Transverse colon (tissue), 3 donors: Measurements from ENCODE around the gene RNF11.

ENCODE experiments used
- POLR2A ChIP-seq: fragments of 450-650 bp; IDR thresholded peaks from one replicate; pipeline ENCODE4 v1.6.1; 2016; ENCODE audit warnings: antibody characterized with exemption, mild to moderate bottlenecking, moderate library complexity
- TF ChIP-seq, protein P1 (sequence below), 5 experiments: fragments of 200-600 bp in 3 of 5; fragments of 450-650 bp in 2 of 5; sonication (generic) in 3 of 5; IDR thresholded peaks; 1 replicate in 2 of 5; 2 replicates in 3 of 5; pipeline ENCODE4 v1.5.1; 2016 to 2017; ENCODE audit warnings: antibody characterized with exemption in 5 of 5, inconsistent platforms in 3 of 5, mild to moderate bottlenecking in 2 of 5, moderate library complexity in 1 of 5

DNA sequence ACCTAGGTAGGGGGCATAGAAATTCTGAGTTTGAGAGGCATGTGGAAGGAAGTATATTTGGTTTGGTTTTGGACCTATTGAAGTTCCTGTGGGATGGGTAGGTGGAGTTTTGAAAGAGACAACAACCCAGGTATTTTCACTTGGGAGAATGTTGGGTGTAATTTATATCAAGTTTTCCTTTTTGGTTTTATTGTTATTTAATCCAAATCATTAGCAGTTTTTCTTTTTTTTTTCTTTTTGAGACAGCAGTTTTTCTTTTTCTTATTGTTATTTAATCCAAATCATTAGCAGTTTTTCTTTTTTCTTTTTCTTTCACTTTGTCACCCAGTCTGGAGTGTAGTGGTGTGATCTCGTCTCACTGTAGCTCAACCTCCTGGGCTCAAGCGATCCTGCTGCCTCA is 30.1 kb downstream of the RNF11 start:
- no peak for TF ChIP-seq POLR2A
- TF ChIP-seq, protein P1, sequence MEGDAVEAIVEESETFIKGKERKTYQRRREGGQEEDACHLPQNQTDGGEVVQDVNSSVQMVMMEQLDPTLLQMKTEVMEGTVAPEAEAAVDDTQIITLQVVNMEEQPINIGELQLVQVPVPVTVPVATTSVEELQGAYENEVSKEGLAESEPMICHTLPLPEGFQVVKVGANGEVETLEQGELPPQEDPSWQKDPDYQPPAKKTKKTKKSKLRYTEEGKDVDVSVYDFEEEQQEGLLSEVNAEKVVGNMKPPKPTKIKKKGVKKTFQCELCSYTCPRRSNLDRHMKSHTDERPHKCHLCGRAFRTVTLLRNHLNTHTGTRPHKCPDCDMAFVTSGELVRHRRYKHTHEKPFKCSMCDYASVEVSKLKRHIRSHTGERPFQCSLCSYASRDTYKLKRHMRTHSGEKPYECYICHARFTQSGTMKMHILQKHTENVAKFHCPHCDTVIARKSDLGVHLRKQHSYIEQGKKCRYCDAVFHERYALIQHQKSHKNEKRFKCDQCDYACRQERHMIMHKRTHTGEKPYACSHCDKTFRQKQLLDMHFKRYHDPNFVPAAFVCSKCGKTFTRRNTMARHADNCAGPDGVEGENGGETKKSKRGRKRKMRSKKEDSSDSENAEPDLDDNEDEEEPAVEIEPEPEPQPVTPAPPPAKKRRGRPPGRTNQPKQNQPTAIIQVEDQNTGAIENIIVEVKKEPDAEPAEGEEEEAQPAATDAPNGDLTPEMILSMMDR (IDR thresholded peaks at IDR 0.05): no peak
